Measurements from ENCODE around the gene ABCC1.
"Not testable (repeated sequence)": the region's sequence is repeated elsewhere in the genome, so short reads cannot be mapped to it uniquely, and the experiment has no call there.

ABCC1 gene

GRCh38 chr16:15911198-15911597 lies 38.2 kb upstream of the ABCC1 start:
- no peak overlapping the region for H3K4me3 ChIP-seq (ENCODE audit: low read depth, low read length)
- DNase-seq (ENCODE audit: low read depth), result no peak

GRCh38 chr16:15913046-15913698 lies 36.2 kb upstream of the ABCC1 start:
- H3K4me3 ChIP-seq (ENCODE audit: low read depth, low read length), result no peak overlapping the region
- no peak for TF ChIP-seq CTCF (IDR thresholded peaks at IDR 0.05; ENCODE audit: insufficient read depth, low read depth, low read length, missing control alignments)
- DNase-seq (ENCODE audit: low read depth), result no peak

More at GRCh38 chr16:15911198-15911597, 38.2 kb upstream of the ABCC1 start:
- no peak for TF ChIP-seq CTCF (IDR thresholded peaks at IDR 0.05; ENCODE audit: insufficient read depth, low read depth, low read length, missing control alignments)

- no peak for DNase-seq (ENCODE audit: low read depth)
- TF ChIP-seq CTCF (IDR thresholded peaks at IDR 0.05; ENCODE audit: insufficient read depth, low read depth, low read length, missing control alignments), result no peak
- H3K4me3 ChIP-seq (ENCODE audit: low read depth, low read length), result no peak overlapping the region
These were observed 33.8 kb upstream of the ABCC1 start for GRCh38 chr16:15915555-15916081.

- no peak for TF ChIP-seq CTCF (IDR thresholded peaks at IDR 0.05; ENCODE audit: insufficient read depth, low read depth, low read length, missing control alignments)
- no peak overlapping the region for H3K4me3 ChIP-seq (ENCODE audit: low read depth, low read length)
- DNase-seq (ENCODE audit: low read depth), result no peak
These were observed 33.1 kb upstream of the ABCC1 start for GRCh38 chr16:15916323-15916722.

GRCh38 chr16:15918314-15918713 lies 31.1 kb upstream of the ABCC1 start:
- not testable (repeated sequence) for DNase-seq (ENCODE audit: low read depth); H3K4me3 ChIP-seq (ENCODE audit: low read depth, low read length)

GRCh38 chr16:15919331-15919730 lies 30.1 kb upstream of the ABCC1 start:
- no peak for DNase-seq (ENCODE audit: low read depth)
- H3K4me3 ChIP-seq (ENCODE audit: low read depth, low read length), result no peak overlapping the region
- TF ChIP-seq CTCF (IDR thresholded peaks at IDR 0.05; ENCODE audit: insufficient read depth, low read depth, low read length, missing control alignments), result no peak

- DNase-seq (ENCODE audit: low read depth), result no peak
- TF ChIP-seq CTCF (IDR thresholded peaks at IDR 0.05; ENCODE audit: insufficient read depth, low read depth, low read length, missing control alignments), result no peak
- H3K4me3 ChIP-seq (ENCODE audit: low read depth, low read length), result no peak overlapping the region
These were observed 24.4 kb upstream of the ABCC1 start for GRCh38 chr16:15924996-15925395.
